HG03442 (cell line): ENCODE measurements around the gene HOXA4.

Source experiments
- ATAC-seq: cut with Tn5 transposase; IDR thresholded peaks from one replicate; pipeline ENCODE4 v1.9.1; 2021; ENCODE audit warnings: mild to moderate bottlenecking, moderate library complexity; ENCODE audit not compliant: unreplicated experiment

Gene HOXA4

DNA sequence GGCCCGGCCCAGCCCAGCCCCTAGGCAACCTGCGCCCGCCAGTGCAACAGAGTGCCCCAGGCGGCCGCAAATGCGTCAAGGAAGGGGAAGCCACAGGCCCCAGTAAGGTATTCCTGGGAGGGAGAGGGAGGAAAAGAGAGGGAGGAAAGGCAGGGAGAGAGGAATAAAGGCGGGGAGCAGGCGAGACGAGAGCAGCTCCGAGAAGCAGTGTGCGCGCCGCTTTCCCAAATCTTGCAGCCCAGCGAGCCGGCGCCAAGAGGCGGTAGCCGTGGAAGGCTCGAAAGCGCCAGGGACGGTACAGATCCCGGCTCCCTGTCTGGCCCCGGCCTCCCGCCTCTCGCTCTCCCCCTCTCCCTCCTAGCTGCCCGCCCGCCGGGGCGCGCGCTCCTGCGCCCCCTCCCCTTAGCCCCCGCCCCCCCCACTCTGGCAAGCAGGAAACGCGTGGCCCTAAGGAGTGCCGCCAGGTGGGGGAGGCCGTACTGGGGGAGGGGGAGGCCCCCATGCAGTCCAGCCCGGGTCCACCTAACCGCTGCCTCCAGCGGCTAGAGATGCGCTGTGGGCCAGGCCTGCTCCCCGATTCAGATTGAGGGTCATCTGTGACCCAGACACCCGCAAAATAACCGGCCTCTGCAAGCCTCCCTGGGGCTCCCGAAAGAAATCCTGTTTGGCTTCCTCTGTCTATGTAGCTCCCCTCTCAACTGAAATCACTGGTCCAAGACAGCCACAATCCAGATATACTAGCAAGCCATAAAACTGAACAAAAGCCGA, 39.3 kb upstream of the HOXA4 start:
- ATAC-seq, result no peak

DNA sequence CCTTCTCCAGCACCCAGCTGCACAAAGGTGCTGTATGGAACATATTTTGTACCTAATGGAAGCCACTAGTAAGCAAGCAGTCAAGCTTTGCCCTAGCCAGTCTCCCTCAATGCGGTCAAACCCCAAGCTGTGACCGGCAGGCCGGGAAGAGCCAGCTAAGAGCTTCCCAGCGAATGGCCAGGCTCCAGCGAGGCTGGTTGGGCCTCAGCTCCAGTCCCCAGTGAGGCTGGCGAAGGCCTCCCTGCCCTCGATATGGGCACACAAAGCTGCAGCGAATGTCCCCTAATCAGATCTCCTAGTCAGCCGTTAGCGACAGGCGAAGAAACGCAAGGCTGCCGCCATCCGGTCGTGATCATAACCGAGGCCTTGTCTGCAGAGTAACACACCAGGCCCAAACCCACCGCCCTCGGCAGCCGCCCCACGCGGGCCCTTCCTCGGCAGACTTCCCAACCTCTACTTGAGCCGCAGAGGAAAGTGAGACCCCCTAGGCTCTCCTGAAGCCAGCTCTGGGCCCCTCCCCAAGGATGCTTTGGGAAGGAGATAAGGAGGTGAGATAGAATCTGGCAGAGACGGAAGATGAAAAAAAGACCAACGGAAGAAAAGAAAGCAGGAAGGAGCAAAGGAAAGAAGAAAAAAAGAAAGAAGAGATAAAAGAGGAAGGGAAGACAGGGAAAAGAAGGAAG, 37.8 kb upstream of the HOXA4 start:
- no peak for ATAC-seq

DNA sequence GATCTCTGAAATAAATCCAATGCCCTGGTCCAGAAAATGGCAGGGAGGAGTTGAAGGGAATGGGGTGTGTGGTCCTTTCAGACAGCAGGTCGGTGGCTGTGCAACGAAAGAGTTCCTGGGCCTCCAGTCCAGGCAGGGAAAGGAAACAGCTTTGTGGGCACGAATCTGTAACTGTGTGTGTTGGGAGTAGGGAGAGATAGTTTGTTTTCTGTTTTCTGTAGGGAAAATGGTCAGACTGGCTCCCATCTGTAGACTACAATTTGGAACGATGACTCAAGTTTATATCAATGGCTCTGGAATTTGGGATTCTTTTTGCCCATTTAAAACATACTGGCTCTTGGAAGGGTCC, 37.3 kb upstream of the HOXA4 start:
- ATAC-seq, result no peak

DNA sequence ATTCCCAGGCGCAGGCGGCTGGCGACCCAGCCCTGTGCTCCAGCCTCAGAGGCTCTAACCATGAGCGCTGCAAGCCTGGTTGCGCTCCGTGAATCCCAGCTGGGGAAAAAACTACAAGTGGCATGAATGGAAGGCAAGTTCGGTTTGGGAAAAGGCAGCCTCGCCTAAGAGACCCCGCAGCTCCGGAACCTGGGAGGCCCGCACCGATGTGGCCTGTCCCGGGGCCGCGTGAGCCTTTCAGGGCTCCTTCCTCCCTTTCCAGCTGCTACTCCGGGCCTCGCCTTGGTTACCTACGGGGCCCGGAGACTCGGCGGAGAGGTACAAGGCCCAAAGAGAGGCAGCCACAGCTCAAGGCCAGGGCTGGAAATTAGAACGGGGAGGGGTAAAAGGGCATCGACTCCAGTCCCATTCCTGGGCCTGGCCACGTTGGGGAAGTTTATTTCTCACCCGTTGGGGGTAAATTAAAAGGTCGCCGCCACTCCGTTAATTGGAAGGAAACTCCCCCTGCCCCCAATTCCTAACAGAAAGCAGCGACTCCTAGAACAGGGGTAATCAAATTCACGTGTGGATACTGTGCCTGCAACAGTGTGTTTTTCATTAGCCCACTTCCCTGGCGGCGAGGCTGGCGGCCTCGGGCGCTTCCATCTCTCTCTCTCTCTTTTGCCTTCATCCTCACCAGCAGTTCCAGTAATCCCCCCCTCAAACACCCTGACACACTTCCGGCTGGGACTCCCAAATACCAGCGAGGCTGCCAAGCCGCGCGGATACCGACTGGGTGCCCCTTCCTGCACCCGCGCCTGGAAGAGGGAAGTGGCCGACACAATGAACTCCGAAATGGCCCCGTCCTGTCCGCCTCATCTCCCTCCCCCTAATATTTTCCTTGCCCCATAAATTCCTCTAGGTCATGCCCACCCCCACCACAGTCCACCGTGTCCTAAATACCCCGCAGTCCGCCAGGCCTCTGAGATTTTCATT, 36.3 kb upstream of the HOXA4 start:
- no peak for ATAC-seq

DNA sequence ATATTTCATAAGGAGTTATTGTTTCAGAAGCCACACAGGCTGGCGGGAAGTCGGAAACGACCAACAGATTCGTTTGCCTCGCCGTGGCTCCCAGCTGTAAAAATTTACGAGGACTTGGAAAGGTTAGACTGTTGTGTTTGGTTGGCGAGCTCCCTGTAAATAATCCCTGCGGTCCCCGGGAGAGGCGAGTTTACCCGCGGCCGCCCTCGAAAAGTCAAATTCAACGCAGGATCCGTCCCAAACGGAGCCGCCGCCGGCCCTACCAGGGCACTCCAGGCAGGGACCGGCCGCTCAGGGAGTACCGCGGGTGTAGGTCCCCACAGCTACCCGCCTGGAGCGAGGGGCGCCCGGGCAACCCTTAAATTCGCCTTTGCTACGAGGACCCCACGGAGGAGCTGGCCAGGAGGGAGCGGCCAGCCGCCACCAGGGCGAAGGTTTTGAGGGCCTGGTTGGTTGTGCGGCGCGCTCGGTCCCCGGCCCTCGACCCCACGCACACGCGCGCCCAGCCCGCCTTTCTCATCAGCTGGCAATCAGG, 35.5 kb upstream of the HOXA4 start:
- no peak for ATAC-seq

DNA sequence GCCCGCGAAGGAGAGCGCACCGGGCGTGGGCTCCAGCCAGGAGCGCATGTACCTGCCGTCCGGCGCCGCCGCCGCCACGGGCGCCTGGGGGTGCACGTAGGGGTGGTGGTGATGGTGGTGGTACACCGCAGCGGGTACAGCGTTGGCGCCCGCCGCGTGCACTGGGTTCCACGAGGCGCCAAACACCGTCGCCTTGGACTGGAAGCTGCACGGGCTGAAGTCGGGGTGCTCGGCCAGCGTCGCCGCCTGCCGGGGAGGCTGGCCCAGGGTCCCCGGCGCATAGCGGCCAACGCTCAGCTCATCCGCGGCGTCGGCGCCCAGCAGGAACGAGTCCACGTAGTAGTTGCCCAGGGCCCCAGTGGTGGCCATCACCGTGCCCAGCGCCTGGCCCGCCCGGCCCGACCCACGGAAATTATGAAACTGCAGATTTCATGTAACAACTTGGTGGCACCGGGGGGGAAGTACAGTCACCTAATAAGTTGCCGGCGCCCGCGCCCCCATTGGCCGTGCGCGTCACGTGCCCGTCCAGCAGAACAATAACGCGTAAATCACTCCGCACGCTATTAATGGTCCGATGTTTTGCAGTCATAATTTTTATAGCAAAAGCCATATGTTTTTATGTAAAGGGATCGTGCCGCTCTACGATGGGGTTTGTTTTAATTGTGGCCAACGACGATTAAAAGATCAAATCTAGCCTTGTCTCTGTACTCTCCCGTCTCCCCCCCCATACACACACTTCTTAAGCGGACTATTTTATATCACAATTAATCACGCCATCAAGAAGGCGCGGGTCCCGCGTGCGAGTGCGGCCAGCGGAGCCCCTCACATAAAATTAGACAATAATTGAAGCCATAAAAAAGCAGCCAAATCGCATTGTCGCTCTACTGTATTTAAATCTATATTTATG, 34.8 kb upstream of the HOXA4 start, which contains the start of gene HOXA9:
Gene HOXA9, minus strand, starts transcription at position 449 of the 907 bp plus-strand sequence. Its CDS starts 80 bp downstream, at position 369.
- ATAC-seq, result no peak

DNA sequence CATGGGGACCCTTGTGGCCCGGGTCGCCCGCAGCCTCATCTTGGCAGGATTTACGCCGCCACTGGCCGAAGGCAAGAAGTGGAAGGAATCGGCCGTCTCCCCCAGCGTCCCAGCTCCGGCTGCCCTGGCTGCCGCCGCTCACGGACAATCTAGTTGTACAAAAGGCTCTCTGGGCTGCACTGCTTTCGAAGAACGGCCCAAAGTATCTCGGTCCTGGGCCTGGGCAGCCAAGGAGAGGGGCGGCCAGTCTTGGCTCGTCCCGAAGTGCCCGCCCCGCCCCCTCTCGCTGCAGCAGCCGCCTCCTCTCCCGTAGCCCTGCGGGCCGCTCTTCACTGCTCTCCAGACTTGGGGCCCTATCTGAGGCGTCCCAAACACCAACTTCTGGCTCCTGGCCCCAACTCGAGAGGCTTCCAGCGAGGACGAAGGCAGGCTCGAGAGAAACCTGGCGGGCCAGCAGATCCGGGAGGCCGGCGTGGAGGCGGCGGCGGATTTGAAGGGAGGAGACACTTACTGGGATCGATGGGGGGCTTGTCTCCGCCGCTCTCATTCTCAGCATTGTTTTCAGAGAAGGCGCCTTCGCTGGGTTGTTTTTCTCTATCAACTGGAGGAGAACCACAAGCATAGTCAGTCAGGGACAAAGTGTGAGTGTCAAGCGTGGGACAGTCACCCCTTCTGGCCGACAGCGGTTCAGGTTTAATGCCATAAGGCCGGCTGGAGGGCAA, 34.0 kb upstream of the HOXA4 start:
- no peak for ATAC-seq

DNA sequence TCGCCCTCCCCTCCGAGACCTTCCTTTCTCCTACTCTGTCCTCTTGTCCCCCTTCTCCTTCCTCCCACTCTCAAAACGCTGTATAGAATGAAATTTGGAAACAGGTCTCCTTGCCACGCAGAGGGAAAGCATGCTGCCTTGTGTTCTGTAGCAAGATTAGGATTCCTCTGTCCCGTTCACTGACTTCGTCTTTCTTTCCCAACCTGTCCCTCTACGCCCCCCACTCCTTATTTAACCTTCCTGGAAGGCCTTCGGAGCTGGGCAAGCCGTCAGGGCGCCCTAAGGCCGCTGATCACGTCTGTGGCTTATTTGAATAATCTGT, 33.4 kb upstream of the HOXA4 start:
- no peak for ATAC-seq

DNA sequence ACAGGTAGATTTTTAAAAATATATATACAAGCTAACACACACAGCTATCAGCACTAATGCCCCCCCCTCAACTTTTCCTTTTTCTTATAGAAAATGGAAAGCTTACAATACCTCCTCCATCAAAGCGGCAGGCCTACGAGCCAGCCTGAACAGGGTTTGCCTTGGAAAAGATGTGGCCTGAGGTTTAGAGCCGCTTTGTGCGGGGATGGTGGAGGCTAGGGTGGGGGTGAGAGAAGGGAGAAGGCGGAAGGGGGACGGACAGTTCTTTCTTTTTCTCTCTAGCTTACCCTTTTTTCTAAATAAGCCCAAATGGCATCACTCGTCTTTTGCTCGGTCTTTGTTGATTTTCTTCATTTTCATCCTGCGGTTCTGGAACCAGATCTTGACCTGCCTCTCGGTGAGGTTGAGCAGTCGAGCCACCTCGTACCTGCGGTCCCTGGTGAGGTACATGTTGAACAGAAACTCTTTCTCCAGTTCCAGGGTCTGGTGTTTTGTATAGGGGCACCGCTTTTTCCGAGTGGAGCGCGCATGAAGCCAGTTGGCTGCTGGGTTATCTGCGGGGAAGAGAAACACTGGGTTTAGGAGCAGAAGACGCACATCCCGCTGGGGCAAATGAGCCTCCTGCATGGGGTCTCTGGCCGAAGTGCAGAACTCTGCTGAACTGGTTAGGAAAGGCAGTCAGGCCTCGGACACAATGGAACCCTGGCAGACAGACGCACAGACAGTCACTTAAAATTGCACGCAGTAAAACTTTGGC, 32.9 kb upstream of the HOXA4 start:
- no peak for ATAC-seq

DNA sequence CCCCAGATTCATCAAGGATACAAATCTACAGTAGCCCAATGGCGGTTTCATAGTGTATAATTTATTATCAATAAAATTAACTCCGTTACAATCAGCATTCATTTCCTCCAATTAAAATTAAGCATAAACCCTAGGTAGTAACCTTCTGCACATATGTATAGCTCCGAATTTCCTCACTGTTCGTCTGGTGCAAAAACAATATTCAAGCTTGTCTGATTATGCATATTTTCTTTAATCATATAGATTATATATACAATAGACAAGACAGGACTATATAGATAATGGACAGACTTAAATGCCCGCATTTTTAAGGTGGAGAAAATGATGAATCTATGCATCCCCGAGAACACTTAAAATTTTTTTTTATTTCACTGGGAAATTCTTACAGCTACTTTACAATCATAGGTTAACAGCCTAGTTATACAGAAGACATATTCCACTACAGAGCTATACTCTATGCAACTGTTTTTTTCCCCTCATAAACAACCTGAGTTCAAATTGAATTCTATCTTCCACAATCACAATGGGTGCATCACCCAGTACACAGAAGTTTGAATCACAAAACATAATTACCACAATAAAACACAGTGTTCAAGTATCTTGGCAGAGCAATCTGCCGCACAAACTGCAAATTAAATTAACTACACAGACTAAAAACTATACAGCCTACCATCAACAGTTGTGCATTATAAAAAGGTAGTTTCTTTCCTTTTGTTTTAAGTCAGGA, 32.2 kb upstream of the HOXA4 start:
- no peak for ATAC-seq

DNA sequence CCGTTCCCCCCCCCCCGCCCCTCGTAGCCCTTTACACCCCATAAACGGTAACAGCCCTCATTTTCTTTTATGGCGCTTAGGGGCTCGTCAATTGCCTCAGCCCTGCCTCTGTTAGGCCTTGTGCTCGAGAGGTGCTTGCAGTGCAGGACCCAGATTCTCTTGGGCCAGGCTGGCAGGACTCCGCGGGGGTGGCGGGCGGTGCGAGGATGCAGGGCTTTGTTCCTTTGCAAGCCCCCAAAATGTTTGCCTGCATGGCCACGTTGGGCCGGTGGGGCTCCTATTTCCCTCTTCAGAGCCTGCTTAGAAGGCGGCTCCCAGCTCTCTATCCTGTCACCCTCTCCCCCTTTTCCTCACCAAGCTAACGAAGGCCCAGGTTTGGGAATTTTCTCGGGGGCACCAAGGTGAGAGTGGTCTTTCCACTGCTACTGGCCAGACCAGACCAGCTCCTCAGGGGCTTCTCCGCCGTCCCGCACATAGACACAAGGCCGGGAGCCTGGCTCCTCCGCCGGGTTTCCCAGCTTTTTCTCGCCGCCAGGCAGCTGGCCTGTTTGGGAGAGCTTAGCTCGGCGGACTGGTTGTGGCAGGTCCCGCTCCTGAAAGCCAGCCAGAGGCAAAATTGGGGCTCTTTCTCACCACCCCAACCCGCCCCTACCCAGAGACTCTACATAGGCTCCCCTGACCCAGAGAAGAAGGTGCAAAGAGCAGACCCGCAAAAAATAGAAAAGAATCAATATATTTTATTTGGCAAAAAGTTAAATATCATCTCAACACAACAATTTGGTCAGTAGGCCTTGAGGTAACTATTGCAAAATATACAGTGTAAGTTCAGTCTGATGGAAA, 31.4 kb upstream of the HOXA4 start:
- ATAC-seq, result no peak

DNA sequence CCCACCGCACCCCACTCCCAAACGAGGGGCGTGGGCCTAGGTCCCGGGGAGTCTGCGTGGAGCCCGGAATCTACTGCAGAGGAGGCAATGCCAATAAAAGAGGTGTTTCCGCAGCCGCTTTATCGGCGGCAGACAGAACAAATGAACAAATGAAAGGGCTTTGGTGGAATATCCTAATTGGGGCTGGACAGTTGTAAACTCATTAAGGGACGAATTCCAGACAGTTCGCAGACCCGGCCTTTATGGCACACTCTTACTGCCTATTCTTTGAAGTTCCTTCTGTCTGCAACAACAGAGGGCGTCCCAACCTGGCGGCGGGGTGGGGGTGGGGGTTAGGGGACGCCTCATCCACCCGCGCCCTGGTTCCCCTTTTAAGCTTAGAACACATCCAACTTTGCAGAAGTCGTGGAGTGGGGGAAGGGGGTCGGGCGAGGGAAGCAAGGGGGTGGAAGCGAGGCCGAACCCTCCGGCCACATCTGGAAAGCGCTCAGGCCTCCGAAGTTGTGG, 30.7 kb upstream of the HOXA4 start:
- ATAC-seq, result no peak

DNA sequence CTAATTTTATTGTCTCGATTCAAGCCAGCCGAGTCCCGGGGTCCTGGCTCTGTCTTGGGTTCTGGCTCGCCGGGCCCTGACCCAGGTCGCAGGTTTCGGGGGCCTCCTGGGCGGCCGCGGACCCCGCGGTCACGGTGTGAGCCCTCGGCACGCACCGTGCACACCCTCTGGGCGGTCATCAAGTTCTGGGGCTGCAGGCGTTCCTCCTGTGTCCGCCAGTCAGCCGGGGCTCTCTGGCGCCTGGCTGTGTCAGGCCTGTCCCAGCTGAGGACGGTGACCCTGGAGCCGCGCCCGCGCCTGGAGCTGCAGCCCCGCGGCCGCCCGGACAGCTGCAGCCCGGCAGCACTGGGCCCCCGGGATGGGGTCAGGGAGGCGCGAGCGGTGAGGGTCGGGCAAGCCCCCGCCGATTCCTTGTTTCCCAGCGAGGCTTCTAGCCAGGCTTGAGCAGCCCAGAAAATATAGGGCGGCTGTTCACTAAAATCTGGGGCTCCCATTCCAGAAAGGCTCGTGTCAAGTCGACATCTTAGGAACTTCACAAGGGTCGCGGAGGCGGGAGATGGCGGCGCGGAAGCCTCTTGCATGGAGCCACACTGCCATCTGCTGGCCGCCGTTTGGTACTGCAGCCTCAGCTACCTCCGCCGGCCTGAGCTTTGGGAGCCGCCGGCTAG, 30.1 kb upstream of the HOXA4 start:
- peak; percentile 69 for ATAC-seq

DNA sequence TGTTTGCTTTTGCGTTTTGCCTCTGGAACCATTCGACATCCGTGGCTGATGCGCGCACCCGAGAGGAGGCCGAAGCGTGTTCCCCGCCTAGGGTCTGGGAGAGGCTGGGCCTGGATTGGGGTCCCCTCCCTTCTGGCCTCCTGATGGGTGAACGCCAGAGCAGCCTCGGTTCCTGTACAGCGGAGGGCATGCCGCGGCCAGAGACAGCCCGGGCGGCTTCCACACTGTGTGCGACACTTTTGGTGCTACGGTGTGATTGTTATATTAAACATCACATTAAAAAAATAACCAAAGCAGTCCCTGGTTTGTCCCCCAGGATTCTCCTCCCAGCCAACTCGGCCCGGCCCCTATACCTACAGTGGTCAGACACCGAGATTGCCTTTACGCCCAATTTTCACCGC, 29.6 kb upstream of the HOXA4 start:
- ATAC-seq, result no peak

DNA sequence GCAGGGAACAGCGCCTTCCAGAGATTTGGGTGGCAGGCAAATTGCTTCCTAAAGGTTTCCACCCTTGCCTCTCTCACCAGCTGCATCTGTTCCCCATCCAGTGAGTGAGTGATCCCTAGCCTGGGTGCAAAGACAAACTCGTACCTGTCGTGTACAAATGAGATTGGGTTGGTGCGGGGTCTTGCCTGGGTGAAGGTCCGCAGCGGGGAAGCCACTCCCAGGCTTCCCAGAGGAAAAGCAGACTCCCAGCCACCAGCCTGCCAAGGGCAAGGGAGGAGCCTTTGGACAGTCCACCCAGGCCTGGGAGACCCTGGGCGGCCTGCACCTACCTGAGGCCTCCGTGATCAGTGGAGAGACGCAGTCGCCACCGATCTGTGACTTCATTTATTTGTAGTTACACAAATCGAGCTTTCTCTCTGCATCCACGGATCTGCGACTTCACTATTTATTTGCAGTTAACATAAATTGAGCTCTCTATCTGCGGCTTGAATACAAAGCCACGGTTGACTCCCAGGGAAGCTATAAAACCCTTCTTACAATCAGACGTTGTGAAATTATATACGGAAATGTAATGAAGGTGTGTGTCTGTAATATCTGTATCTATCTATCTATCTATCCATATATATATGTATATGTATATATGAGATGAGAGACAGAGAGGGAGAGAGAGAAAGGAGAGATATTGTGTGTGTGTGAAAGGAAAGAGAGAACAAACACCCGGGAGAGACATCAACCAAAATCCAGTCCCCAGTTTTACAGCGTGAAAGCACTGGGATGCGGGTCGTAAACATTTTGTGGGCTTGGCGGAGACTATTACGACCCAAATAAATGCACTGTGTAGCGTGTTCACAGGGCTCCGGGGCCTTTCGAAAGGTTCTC, 28.9 kb upstream of the HOXA4 start:
- no peak for ATAC-seq
